Left ventricle myocardium inferior (tissue), 1 donor: ENCODE data around the gene NT5C3A. TPM values are rescaled to one million over a fixed set of nuclear protein-coding genes. Genes with fewer than 3 reads are reported as not detected.
"Not testable (repeated sequence)": the region's sequence is repeated elsewhere in the genome, so short reads cannot be mapped to it uniquely, and the experiment has no call there.

Experiments
- DNase-seq: peaks from one replicate; pipeline ENCODE4 v3.0.0-alpha.2; 2020
- H3K27ac ChIP-seq: fragments of 200-600 bp; replicated peaks from 2 replicates; pipeline ENCODE4 v1.8.0; 2021
- H3K27me3 ChIP-seq: fragments of 200-600 bp; 2 replicates; pipeline ENCODE4 v1.8.0; 2021; ENCODE audit warnings: low read depth
- H3K36me3 ChIP-seq: fragments of 200-600 bp; 2 replicates; pipeline ENCODE4 v1.8.0; 2021
- H3K4me1 ChIP-seq: fragments of 200-600 bp; 2 replicates; pipeline ENCODE4 v1.8.0; 2021
- H3K4me3 ChIP-seq: fragments of 200-600 bp; 2 replicates; pipeline ENCODE4 v1.8.0; 2021; ENCODE audit warnings: mild to moderate bottlenecking, moderate library complexity
- H3K9me3 ChIP-seq: fragments of 200-600 bp; replicated peaks from 2 replicates; pipeline ENCODE4 v1.8.0; 2021
- CTCF ChIP-seq: fragments of 200-600 bp; IDR thresholded peaks from 2 replicates; pipeline ENCODE4 v1.8.0; 2021; ENCODE audit warnings: antibody characterized with exemption, mild to moderate bottlenecking, borderline replicate concordance
- intact Hi-C: fragments of 100-400 bp; cut with micrococcal nuclease; formaldehyde crosslinking; loops from one replicate; pipeline ENCODE4 v1.11.0; 2022
- total RNA-seq: library from RNA; stranded (reverse); fragmentation: NEBNext Ultra II Directional; extraction: Animal tissue kit (Norgen Biotek cat#: 25700); gene quantifications from one replicate; pipeline ENCODE4 v1.2.1, GENCODE V29; 2021
- donor health status: DM: no; HTN: yes; CAD: no; lungs with severe emphysema.

Gene NT5C3A
- total RNA-seq, 1 donor from 2014 or later: 33.4 TPM

- Histone ChIP-seq H3K4me1 (peaks cover 39% of the 10 kb centered on the region), H3K27ac (peak overlapping the region; percentile 73), H3K4me3 (peak overlapping the region; percentile 39)
- intact Hi-C loops, DNase-seq, H3K9me3 ChIP-seq, H3K27me3 ChIP-seq, H3K36me3 ChIP-seq: not testable (repeated sequence)
- TF ChIP-seq CTCF: peak; percentile 57
These were observed 98.0 kb downstream of the NT5C3A start for GRCh38 chr7:32964461-32965159.

Other genes with a start within 250 kb of the NT5C3A start
- gene KBTBD2, start 171.0 kb downstream of the NT5C3A start, total RNA-seq: 25.3 TPM
- 112 TPM for gene FKBP9, start 105.3 kb downstream of the NT5C3A start, total RNA-seq
- gene RP9, start 46.6 kb upstream of the NT5C3A start, total RNA-seq: 20.2 TPM
- gene BBS9, start 66.8 kb upstream of the NT5C3A start, total RNA-seq: 13.7 TPM